IgD-negative memory B cell (primary cell): ENCODE data around the gene PSKH1. TPM values are rescaled to one million over a fixed set of nuclear protein-coding genes. Genes with fewer than 3 reads are reported as not detected.

Experiments
- H3K27ac Mint-ChIP-seq, 3 donors: one replicate each; pipeline ENCODE4 v1.8.0; 2020 to 2022; ENCODE audit warnings: mild to moderate bottlenecking in 3 of 3, mixed read lengths in 3 of 3, moderate library complexity in 1 of 3
- H3K27me3 Mint-ChIP-seq: one replicate; pipeline ENCODE4 v1.8.0; 2021; ENCODE audit warnings: mixed read lengths
- H3K36me3 Mint-ChIP-seq: one replicate; pipeline ENCODE4 v1.8.0; 2020; ENCODE audit warnings: mild to moderate bottlenecking, mixed read lengths
- H3K4me1 Mint-ChIP-seq, 3 donors: one replicate each; pipeline ENCODE4 v1.8.0; 2020 to 2022; ENCODE audit warnings: mixed read lengths in 3 of 3, mild to moderate bottlenecking in 1 of 3
- H3K4me3 Mint-ChIP-seq, 4 donors: one replicate each; pipeline ENCODE4 v1.8.0; 2020 to 2022; ENCODE audit warnings: mild to moderate bottlenecking in 4 of 4, mixed read lengths in 4 of 4, moderate library complexity in 3 of 4
- H3K9me3 Mint-ChIP-seq, 3 donors: one replicate each; pipeline ENCODE4 v1.8.0; 2020 to 2021; ENCODE audit warnings: mixed read lengths in 3 of 3, mild to moderate bottlenecking in 1 of 3
- polyA plus RNA-seq: library from polyadenylated mRNA; unstranded; fragments of 300-500 nt; fragmentation: Illumina TruSeq; gene quantifications from one replicate; pipeline ENCODE4 v1.2.3, GENCODE V29; 2021

PSKH1 gene
- polyA plus RNA-seq, 1 donor from 2014 or later = 22.4 TPM

DNA sequence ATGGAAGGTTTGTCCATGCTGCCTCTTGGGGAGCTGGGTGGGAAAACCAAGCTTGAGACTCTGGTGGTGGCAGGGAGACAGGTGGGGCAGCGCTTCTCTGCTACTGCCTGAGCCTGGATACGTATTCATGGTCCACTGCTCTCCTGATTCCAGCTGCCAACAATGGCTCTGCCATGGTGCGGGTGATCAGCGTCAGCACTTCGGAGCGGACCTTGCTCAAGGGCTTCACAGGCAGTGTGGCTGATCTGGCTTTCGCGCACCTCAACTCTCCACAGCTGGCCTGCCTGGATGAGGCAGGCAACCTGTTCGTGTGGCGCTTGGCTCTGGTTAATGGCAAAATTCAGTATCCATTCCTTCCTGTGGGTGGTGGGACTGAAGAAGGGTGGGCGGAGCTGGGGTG is 16.0 kb upstream of the PSKH1 start:
- H3K27me3 Mint-ChIP-seq = no peaks in the 10 kb centered on the region
- no peaks in the 10 kb centered on the region for H3K9me3 Mint-ChIP-seq
- H3K4me3 Mint-ChIP-seq = peak overlapping the region in 1 of 4 donors; percentile 63

GRCh38 chr16:67878232-67878631 is 14.8 kb upstream of the PSKH1 start:
- Mint-ChIP-seq H3K9me3 (no peaks in the 10 kb centered on the region), H3K27me3 (no peaks in the 10 kb centered on the region), H3K4me1 (peaks cover 16 to 19% (median 16%) of the 10 kb centered on the region in 3 donors), H3K4me3 (peak overlapping the region in 1 of 4 donors; percentile 41), H3K36me3 (peaks cover 5% of the 10 kb centered on the region), H3K27ac (no peak overlapping the region)

More for the DNA sequence above, 16.0 kb upstream of the PSKH1 start:
- peaks cover 4% of the 10 kb centered on the region for H3K36me3 Mint-ChIP-seq
- no peak overlapping the region for H3K27ac Mint-ChIP-seq
- peaks cover 18 to 24% (median 23%) of the 10 kb centered on the region in 3 donors for H3K4me1 Mint-ChIP-seq

DNA sequence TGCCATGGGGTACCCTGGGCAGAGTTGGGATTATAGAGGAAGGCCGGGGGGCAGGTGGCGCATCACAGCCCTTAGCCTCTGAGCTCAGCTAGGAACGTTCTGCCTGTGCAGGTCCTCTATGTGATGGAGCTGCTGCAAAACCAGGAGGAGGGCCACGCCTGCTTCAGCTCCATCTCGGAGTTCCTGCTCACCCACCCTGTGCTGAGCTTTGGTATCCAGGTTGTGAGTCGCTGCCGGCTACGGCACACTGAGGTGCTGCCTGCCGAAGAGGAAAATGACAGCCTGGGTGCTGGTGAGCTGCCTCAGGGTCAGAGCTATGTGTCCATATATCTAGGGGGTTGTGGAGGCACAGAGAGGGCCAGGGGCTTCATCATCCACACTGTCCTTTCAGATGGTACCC is 14.2 kb upstream of the PSKH1 start:
- Mint-ChIP-seq H3K4me1 (peaks cover 12 to 16% (median 14%) of the 10 kb centered on the region in 3 donors), H3K9me3 (no peaks in the 10 kb centered on the region), H3K27me3 (no peaks in the 10 kb centered on the region), H3K36me3 (peaks cover 5% of the 10 kb centered on the region), H3K4me3 (peak overlapping the region in 1 of 4 donors; percentile 48), H3K27ac (no peak overlapping the region)

- no peak overlapping the region for H3K27ac Mint-ChIP-seq
- no peaks in the 10 kb centered on the region for H3K27me3 Mint-ChIP-seq
- peaks cover 5% of the 10 kb centered on the region for H3K36me3 Mint-ChIP-seq
- H3K4me3 Mint-ChIP-seq = peak overlapping the region in 1 of 4 donors; percentile 48
- peaks cover 8 to 10% (median 8%) of the 10 kb centered on the region in 3 donors for H3K4me1 Mint-ChIP-seq
- no peaks in the 10 kb centered on the region for H3K9me3 Mint-ChIP-seq
Observed at GRCh38 chr16:67879462-67879861, 13.6 kb upstream of the PSKH1 start.

- no peak overlapping the region for H3K4me3 Mint-ChIP-seq
- H3K4me1 Mint-ChIP-seq = peaks cover 4 to 7% (median 6%) of the 10 kb centered on the region in 3 donors
- peaks cover 5% of the 10 kb centered on the region for H3K36me3 Mint-ChIP-seq
- no peak overlapping the region for H3K27ac Mint-ChIP-seq
- no peaks in the 10 kb centered on the region for H3K27me3 Mint-ChIP-seq
- H3K9me3 Mint-ChIP-seq = no peaks in the 10 kb centered on the region
Observed at GRCh38 chr16:67879936-67880335, 13.1 kb upstream of the PSKH1 start.

DNA sequence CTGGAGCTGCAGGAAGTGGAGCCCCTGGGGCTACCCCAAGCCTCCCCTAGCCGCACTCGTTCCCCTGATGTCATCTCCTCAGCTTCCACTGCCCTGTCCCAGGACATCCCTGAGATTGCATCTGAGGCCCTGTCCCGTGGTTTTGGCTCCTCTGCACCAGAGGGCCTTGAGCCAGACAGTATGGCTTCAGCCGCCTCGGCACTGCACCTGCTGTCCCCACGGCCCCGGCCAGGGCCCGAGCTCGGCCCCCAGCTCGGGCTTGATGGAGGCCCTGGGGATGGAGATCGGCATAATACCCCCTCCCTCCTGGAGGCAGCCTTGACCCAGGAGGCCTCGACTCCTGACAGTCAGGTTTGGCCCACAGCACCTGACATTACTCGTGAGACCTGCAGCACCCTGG is 12.5 kb upstream of the PSKH1 start:
- Mint-ChIP-seq H3K36me3 (peaks cover 5% of the 10 kb centered on the region), H3K27me3 (no peaks in the 10 kb centered on the region), H3K4me1 (peaks cover 0 to 1% (median 0%) of the 10 kb centered on the region in 3 donors), H3K4me3 (no peak overlapping the region), H3K27ac (no peak overlapping the region), H3K9me3 (no peaks in the 10 kb centered on the region)

- Mint-ChIP-seq H3K4me3 (no peak overlapping the region), H3K4me1 (no peaks in the 10 kb centered on the region), H3K36me3 (peaks cover 5% of the 10 kb centered on the region), H3K27me3 (no peaks in the 10 kb centered on the region), H3K27ac (no peak overlapping the region), H3K9me3 (no peaks in the 10 kb centered on the region)
Observed at GRCh38 chr16:67881621-67882161, 11.4 kb upstream of the PSKH1 start.

- H3K27ac Mint-ChIP-seq = no peak overlapping the region
Observed at GRCh38 chr16:67882374-67883145, 10.5 kb upstream of the PSKH1 start.

DNA sequence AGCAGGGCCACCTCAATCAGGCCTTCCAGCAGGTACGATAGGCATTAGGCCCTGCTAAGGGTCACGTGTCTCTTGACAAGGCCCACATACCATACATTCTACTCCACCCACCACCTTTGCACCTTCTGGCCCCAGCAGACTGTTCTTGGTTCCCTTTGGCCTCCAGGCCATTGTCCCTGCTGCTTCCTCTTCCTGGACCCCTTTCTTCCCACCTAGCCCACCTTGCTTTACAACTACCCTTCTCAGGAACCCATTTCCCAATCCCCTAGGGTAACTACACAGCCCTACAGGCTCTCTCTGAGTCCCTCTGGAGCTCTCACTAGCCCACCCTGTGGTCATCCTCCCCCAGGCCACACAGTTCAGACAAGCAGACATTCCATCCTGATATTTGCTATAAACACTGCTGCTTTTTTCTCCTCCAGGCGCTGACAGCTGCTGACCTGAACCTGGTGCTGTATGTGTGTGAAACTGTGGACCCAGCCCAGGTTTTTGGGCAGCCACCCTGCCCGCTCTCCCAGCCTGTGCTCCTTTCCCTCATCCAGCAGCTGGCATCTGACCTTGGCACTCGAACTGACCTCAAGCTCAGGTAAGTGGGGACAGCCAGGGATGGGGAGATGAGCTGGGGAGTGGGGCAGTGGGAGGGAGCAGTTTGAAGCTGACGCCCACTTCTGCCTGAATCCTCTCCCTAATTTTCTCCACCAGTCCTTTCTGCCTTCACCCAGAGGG is 9.7 kb upstream of the PSKH1 start:
- Mint-ChIP-seq H3K4me1 (no peaks in the 10 kb centered on the region), H3K36me3 (peaks cover 4% of the 10 kb centered on the region), H3K27ac (peak overlapping the region in 2 of 3 donors; percentile 39 to 67), H3K9me3 (no peaks in the 10 kb centered on the region), H3K27me3 (no peaks in the 10 kb centered on the region), H3K4me3 (peak overlapping the region in 2 of 4 donors; percentile 51 to 58)

More at GRCh38 chr16:67882374-67883145, 10.5 kb upstream of the PSKH1 start:
- Mint-ChIP-seq H3K4me1 (no peaks in the 10 kb centered on the region), H3K36me3 (peaks cover 4% of the 10 kb centered on the region), H3K27me3 (no peaks in the 10 kb centered on the region), H3K4me3 (no peak overlapping the region), H3K9me3 (no peaks in the 10 kb centered on the region)

GRCh38 chr16:67883872-67884261 is 9.2 kb upstream of the PSKH1 start:
- no peaks in the 10 kb centered on the region for H3K9me3 Mint-ChIP-seq
- no peak overlapping the region for H3K4me3 Mint-ChIP-seq
- peak overlapping the region in 2 of 3 donors; percentile 39 to 67 for H3K27ac Mint-ChIP-seq
- H3K27me3 Mint-ChIP-seq = no peaks in the 10 kb centered on the region
- H3K4me1 Mint-ChIP-seq = no peaks in the 10 kb centered on the region
- H3K36me3 Mint-ChIP-seq = peaks cover 4% of the 10 kb centered on the region

- no peaks in the 10 kb centered on the region for H3K9me3 Mint-ChIP-seq
- H3K27ac Mint-ChIP-seq = peak within 1 kb of the TSS; percentile 39 to 80 (median 67)
- H3K4me1 Mint-ChIP-seq = no peaks in the 10 kb centered on the region
- peaks cover 4% of the 10 kb centered on the region for H3K36me3 Mint-ChIP-seq
- H3K27me3 Mint-ChIP-seq = no peaks in the 10 kb centered on the region
- H3K4me3 Mint-ChIP-seq = no peak within 1 kb of the TSS
Observed at GRCh38 chr16:67884684-67885083, 8.4 kb upstream of the PSKH1 start, which contains the start of gene NRN1L. Gene NRN1L, plus strand, starts transcription at chr16:67884885. Its CDS starts 19 bp downstream, at chr16:67884904.

- H3K9me3 Mint-ChIP-seq = no peaks in the 10 kb centered on the region
- peaks cover 1% of the 10 kb centered on the region for H3K36me3 Mint-ChIP-seq
- no peaks in the 10 kb centered on the region for H3K4me1 Mint-ChIP-seq
- H3K27ac Mint-ChIP-seq = no peak overlapping the region
- no peaks in the 10 kb centered on the region for H3K27me3 Mint-ChIP-seq
- H3K4me3 Mint-ChIP-seq = no peak overlapping the region
Observed at GRCh38 chr16:67885545-67885944, 7.5 kb upstream of the PSKH1 start.

DNA sequence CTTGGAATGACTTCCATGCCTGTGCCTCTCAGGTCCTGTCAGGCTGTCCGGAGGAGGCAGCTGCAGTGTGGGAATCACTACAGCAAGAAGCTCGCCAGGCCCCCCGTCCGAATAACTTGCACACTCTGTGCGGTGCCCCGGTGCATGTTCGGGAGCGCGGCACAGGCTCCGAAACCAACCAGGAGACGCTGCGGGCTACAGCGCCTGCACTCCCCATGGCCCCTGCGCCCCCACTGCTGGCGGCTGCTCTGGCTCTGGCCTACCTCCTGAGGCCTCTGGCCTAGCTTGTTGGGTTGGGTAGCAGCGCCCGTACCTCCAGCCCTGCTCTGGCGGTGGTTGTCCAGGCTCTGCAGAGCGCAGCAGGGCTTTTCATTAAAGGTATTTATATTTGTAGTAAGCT is 7.1 kb upstream of the PSKH1 start:
- Mint-ChIP-seq H3K9me3 (no peaks in the 10 kb centered on the region), H3K4me1 (no peaks in the 10 kb centered on the region), H3K36me3 (peaks cover 1% of the 10 kb centered on the region), H3K27ac (no peak overlapping the region), H3K4me3 (no peak overlapping the region), H3K27me3 (no peaks in the 10 kb centered on the region)

DNA sequence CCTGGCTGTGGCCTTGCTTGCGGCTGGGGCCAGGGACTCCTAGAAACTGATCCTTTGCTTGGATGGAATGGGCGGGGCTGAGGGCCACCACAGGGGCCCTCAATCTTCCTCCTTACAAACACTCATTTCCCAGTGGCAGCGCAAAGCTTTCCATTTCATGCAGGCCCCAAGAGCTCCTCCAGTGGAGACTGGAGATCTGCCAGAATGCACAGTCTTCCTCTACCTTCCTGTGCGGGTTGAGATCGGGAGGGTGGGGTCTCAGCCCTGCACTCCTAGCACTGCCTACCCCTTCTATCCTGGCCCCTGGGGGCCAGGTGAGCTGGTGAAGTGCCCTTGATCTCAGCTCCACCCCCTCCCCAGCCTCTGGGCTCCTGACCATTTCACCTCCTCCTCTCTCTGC is 6.7 kb upstream of the PSKH1 start:
- H3K27ac Mint-ChIP-seq = no peak overlapping the region

DNA sequence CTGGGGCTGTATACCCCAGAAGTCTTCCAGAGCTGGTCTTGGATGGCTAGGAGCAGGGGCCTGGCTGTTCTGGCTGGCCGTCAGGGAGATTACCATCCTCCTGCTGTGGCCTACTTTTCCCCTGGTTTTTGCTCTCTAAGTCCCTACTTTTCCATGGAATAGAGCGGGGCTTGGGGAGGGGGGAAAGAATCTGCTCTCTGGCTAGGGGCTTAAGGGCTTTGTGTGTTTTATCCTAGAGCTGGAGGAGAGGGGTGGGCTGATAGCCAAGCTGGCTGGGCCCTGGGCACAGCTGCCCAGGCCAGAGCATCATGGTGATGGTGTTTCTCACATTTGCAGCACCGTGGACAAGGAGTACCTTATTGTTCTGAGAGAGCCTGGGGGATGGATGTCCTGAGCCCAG is 4.7 kb upstream of the PSKH1 start:
- Mint-ChIP-seq H3K9me3 (no peaks in the 10 kb centered on the region), H3K4me3 (no peak overlapping the region), H3K27me3 (no peaks in the 10 kb centered on the region), H3K4me1 (peaks cover 6 to 7% (median 6%) of the 10 kb centered on the region in 3 donors), H3K36me3 (no peaks in the 10 kb centered on the region), H3K27ac (no peak overlapping the region)

More for the DNA sequence above, 6.7 kb upstream of the PSKH1 start:
- no peak overlapping the region for H3K4me3 Mint-ChIP-seq
- no peaks in the 10 kb centered on the region for H3K9me3 Mint-ChIP-seq
- H3K27me3 Mint-ChIP-seq = no peaks in the 10 kb centered on the region
- no peaks in the 10 kb centered on the region for H3K4me1 Mint-ChIP-seq
- H3K36me3 Mint-ChIP-seq = peaks cover 1% of the 10 kb centered on the region
